Smooth muscle cell (in vitro differentiated cells): ENCODE measurements around the gene HOOK1. TPM values are rescaled to one million over a fixed set of nuclear protein-coding genes. Genes with fewer than 3 reads are reported as not detected.

Experiments
- DNase-seq: peaks from one replicate; lab custom pipeline; 2025; ENCODE audit not compliant: unreplicated experiment; lab: John Stamatoyannopoulos, UW
- H2AFZ ChIP-seq: fragments of 200-600 bp; sonication (generic); 2 replicates; pipeline ENCODE4 v1.6.0; 2016; ENCODE audit warnings: antibody characterized with exemption, low read depth, mild to moderate bottlenecking
- H3F3A ChIP-seq: fragments of 200-600 bp; sonication (generic); 2 replicates; pipeline ENCODE4 v1.6.0; 2017; ENCODE audit warnings: antibody characterized with exemption, low read depth
- H3K27ac ChIP-seq: fragments of 200-600 bp; sonication (generic); 2 replicates; pipeline ENCODE4 v1.5.1; 2016; ENCODE audit warnings: low read depth, mild to moderate bottlenecking
- H3K27me3 ChIP-seq: fragments of 200-600 bp; sonication (generic); 2 replicates; pipeline ENCODE4 v1.6.1; 2016; ENCODE audit warnings: low read depth, mild to moderate bottlenecking
- H3K36me3 ChIP-seq: fragments of 200-600 bp; sonication (generic); 2 replicates; pipeline ENCODE4 v1.5.1; 2016; ENCODE audit warnings: low read depth
- H3K4me1 ChIP-seq: fragments of 200-600 bp; sonication (generic); 2 replicates; pipeline ENCODE4 v1.5.1; 2016; ENCODE audit warnings: low read depth
- H3K4me2 ChIP-seq: fragments of 200-600 bp; sonication (generic); 2 replicates; pipeline ENCODE4 v1.6.0; 2016; ENCODE audit warnings: mild to moderate bottlenecking
- H3K4me3 ChIP-seq: fragments of 200-600 bp; sonication (generic); 2 replicates; pipeline ENCODE4 v1.5.1; 2016; ENCODE audit warnings: mild to moderate bottlenecking
- H3K79me2 ChIP-seq: fragments of 200-600 bp; sonication (generic); 2 replicates; pipeline ENCODE4 v1.6.0; 2016; ENCODE audit warnings: low read depth, mild to moderate bottlenecking
- H3K9ac ChIP-seq: fragments of 200-600 bp; sonication (generic); 2 replicates; pipeline ENCODE4 v1.6.0; 2016; ENCODE audit warnings: low read depth
- H3K9me3 ChIP-seq: fragments of 200-600 bp; sonication (generic); replicated peaks from 2 replicates; pipeline ENCODE4 v1.5.1; 2016; ENCODE audit warnings: low read depth
- H4K20me1 ChIP-seq: fragments of 200-600 bp; sonication (generic); 2 replicates; pipeline ENCODE4 v1.6.0; 2016; ENCODE audit warnings: low read depth
- CTCF ChIP-seq: fragments of 200-600 bp; sonication (generic); IDR thresholded peaks from 2 replicates; pipeline ENCODE4 v1.5.1; 2017; ENCODE audit warnings: borderline replicate concordance, mild to moderate bottlenecking, antibody characterized with exemption; ENCODE audit not compliant: insufficient read depth, poor library complexity, severe bottlenecking
- WGBS: methylation state at CpG from one replicate; pipeline ENCODE4 v1.1.7; 2016; ENCODE audit warnings: low lambda C conversion rate; 5-methylcytosine and 5-hydroxymethylcytosine counted together
- polyA plus RNA-seq: library from polyadenylated mRNA; unstranded; fragments of >200 nt; fragmentation: Nextera tagmentation; extraction: Ambion mirVana; gene quantifications from 2 replicates; pipeline ENCODE4 v1.2.1, GENCODE V29; 2016
- total RNA-seq: library from RNA; depleted of rRNA; stranded (reverse); fragments of >200 nt; gene quantifications from 2 replicates; pipeline ENCODE4 v1.2.3, GENCODE V29; 2014

The HOOK1 gene
- total and polyA plus RNA-seq, 2 experiments from 2014 or later = 0.80 to 5.2 TPM

GRCh38 chr1:59775480-59775879, 39.3 kb upstream of the HOOK1 start:
- 89% methylated on average over 4 of the region's 4 CpGs for WGBS

GRCh38 chr1:59776960-59777852, 37.5 kb upstream of the HOOK1 start:
- Histone ChIP-seq H4K20me1 (no peaks in the 10 kb centered on the region), H3K4me3 (no peak overlapping the region), H3K79me2 (no peaks in the 10 kb centered on the region), H3K9ac (no peak overlapping the region), H3K4me2 (peak overlapping the region; percentile 3), H2AFZ (peak overlapping the region; percentile 52), H3K36me3 (no peaks in the 10 kb centered on the region), H3K27me3 (no peaks in the 10 kb centered on the region), H3F3A (no peaks in the 10 kb centered on the region), H3K4me1 (no peaks in the 10 kb centered on the region), H3K9me3 (no peaks in the 10 kb centered on the region), H3K27ac (no peak overlapping the region)
- WGBS = 71% methylated on average over 7 of the region's 7 CpGs
- no peak for DNase-seq
- TF ChIP-seq CTCF = no peak

More at GRCh38 chr1:59775480-59775879, 39.3 kb upstream of the HOOK1 start:
- Histone ChIP-seq H3K79me2 (no peaks in the 10 kb centered on the region), H3F3A (no peaks in the 10 kb centered on the region), H3K4me2 (no peak overlapping the region), H2AFZ (no peak overlapping the region), H3K27ac (no peak overlapping the region), H3K4me3 (no peak overlapping the region), H3K27me3 (no peaks in the 10 kb centered on the region), H3K4me1 (no peaks in the 10 kb centered on the region), H4K20me1 (no peaks in the 10 kb centered on the region), H3K9me3 (no peaks in the 10 kb centered on the region), H3K9ac (no peak overlapping the region), H3K36me3 (no peaks in the 10 kb centered on the region)
- TF ChIP-seq CTCF = no peak
- no peak for DNase-seq

GRCh38 chr1:59779949-59780348, 34.8 kb upstream of the HOOK1 start:
- Histone ChIP-seq H3K4me1 (no peaks in the 10 kb centered on the region), H2AFZ (no peak overlapping the region), H3K4me3 (no peak overlapping the region), H3K9me3 (no peaks in the 10 kb centered on the region), H3K27me3 (no peaks in the 10 kb centered on the region), H3K79me2 (no peaks in the 10 kb centered on the region), H3K4me2 (no peak overlapping the region), H3K36me3 (no peaks in the 10 kb centered on the region), H3F3A (no peaks in the 10 kb centered on the region), H4K20me1 (no peaks in the 10 kb centered on the region), H3K27ac (no peak overlapping the region), H3K9ac (no peak overlapping the region)
- 56% methylated on average over 2 of the region's 2 CpGs for WGBS
- no peak for TF ChIP-seq CTCF
- no peak for DNase-seq

- no peak overlapping the region for H2AFZ ChIP-seq
- H3K79me2 ChIP-seq = no peaks in the 10 kb centered on the region
- no peaks in the 10 kb centered on the region for H3K4me1 ChIP-seq
These were observed 25.9 kb upstream of the HOOK1 start for GRCh38 chr1:59788825-59789224.

More at GRCh38 chr1:59788825-59789224, 25.9 kb upstream of the HOOK1 start:
- H3K9me3 ChIP-seq = peaks cover 16% of the 10 kb centered on the region
- no peaks in the 10 kb centered on the region for H3K27me3 ChIP-seq
- H3K4me2 ChIP-seq = no peak overlapping the region
- no peaks in the 10 kb centered on the region for H3K36me3 ChIP-seq
- H4K20me1 ChIP-seq = no peaks in the 10 kb centered on the region
- H3K9ac ChIP-seq = no peak overlapping the region
- no peak overlapping the region for H3K27ac ChIP-seq
- no peak overlapping the region for H3K4me3 ChIP-seq
- no peak for DNase-seq
- no peak for TF ChIP-seq CTCF
- no peaks in the 10 kb centered on the region for H3F3A ChIP-seq
